NCI-H82 treated with DMSO at 0.1 percent for 48 hours (cell line): ENCODE results near the gene PRPF40B.

ENCODE experiments used
- DNase-seq: peaks from one replicate; lab custom pipeline; 2025; ENCODE audit not compliant: unreplicated experiment; lab: John Stamatoyannopoulos, UW

Gene PRPF40B

GRCh38 chr12:49635036-49635435 lies 11.7 kb downstream of the PRPF40B start:
- DNase-seq = no peak

- DNase-seq = no peak
These were observed 12.3 kb downstream of the PRPF40B start for GRCh38 chr12:49635656-49636055.

- no peak for DNase-seq
These were observed 13.2 kb downstream of the PRPF40B start for GRCh38 chr12:49636574-49636973.

- peak; percentile 64 for DNase-seq
These were observed 13.8 kb downstream of the PRPF40B start for GRCh38 chr12:49636979-49637755.

GRCh38 chr12:49641748-49642369 lies 18.5 kb downstream of the PRPF40B start:
- no peak for DNase-seq

- DNase-seq = no peak
These were observed 19.0 kb downstream of the PRPF40B start for GRCh38 chr12:49642370-49642802.

- DNase-seq = no peak
These were observed 19.8 kb downstream of the PRPF40B start for GRCh38 chr12:49643135-49643534.

GRCh38 chr12:49643961-49644619 lies 20.7 kb downstream of the PRPF40B start:
- DNase-seq = no peak

- peak; percentile 11 for DNase-seq
These were observed 21.2 kb downstream of the PRPF40B start for GRCh38 chr12:49644620-49644994.

- no peak for DNase-seq
These were observed 22.0 kb downstream of the PRPF40B start for GRCh38 chr12:49645146-49646039.

GRCh38 chr12:49646331-49646830 lies 23.0 kb downstream of the PRPF40B start:
- no peak for DNase-seq

- DNase-seq = no peak
These were observed 23.7 kb downstream of the PRPF40B start for GRCh38 chr12:49646871-49647654.

GRCh38 chr12:49647827-49648711 lies 24.7 kb downstream of the PRPF40B start:
- no peak for DNase-seq

GRCh38 chr12:49648712-49649003 lies 25.3 kb downstream of the PRPF40B start:
- no peak for DNase-seq

- DNase-seq = no peak
These were observed 26.1 kb downstream of the PRPF40B start for GRCh38 chr12:49649445-49649844.

- DNase-seq = no peak
These were observed 26.5 kb downstream of the PRPF40B start for GRCh38 chr12:49649892-49650291.

GRCh38 chr12:49651855-49652254 lies 28.5 kb downstream of the PRPF40B start:
- DNase-seq = no peak

- no peak for DNase-seq
These were observed 29.7 kb downstream of the PRPF40B start for GRCh38 chr12:49652921-49653520.

- DNase-seq = no peak
These were observed 31.4 kb downstream of the PRPF40B start for GRCh38 chr12:49654715-49655114.
